GM21619 (cell line): ENCODE data around the gene NSUN4.
A peak's percentile ranks its signal among the peaks of the same experiment; 100 is the strongest.
"Not testable (repeated sequence)": the region's sequence is repeated elsewhere in the genome, so short reads cannot be mapped to it uniquely, and the experiment has no call there.

Experiments
- ATAC-seq: cut with Tn5 transposase; IDR thresholded peaks from one replicate; pipeline ENCODE4 v1.9.1; 2021; ENCODE audit not compliant: unreplicated experiment

The NSUN4 gene

DNA sequence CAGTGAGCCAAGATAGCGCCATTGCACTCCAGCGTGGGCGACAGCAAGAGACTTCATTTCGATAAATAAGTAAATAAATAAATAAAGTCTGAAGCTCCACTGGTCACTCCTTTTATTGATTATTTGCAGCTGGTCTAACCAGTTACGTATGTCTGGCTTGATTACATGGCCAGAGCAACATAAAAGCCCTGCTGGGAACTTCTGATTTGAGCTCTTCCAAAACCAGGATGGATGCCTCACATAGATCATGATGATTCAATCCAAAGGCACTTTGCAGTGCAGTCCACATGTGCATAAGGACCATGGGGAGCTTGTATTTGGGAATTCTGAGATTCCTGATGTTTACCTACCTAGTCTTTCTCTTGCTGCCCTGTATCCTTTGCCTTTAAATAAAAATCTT, 24.0 kb downstream of the NSUN4 start:
- no peak for ATAC-seq

DNA sequence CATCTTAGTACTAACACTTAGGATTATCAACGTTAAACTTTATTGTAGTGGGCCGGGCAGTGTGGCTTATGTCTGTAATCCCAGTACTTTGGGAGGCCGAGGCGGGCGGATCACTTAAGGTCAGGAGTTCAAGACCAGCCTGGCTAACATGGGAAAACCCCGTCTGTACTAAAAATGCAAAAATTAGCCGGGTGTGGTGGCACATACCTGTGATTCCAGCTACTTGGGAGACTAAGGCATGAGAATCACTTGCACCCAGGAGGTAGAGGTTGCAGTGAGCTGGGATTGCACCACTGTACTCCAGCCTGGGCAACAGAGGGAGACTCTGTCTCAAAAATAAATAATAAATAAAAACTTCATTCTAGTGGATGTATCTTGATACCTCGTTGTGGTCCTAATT, 25.2 kb downstream of the NSUN4 start:
- ATAC-seq = not testable (repeated sequence)

DNA sequence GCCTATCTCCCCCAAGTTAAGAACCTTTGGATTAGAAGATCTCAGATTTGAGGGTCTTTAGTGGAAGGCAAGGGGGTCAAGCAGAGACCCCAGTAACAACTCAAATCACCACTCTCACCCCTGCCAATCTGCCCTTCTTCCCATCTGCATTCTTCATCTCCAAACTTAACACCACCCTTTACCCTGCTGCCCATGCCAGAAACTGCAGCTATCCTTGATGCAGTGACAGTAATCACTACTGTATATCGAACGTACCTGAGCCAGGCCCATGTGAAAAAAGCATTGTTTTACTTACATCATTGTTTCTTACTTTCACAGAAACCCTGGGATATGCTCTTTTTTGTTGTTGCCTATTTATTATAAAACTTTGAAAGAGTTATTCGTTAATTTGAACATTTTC, 26.5 kb downstream of the NSUN4 start:
- no peak for ATAC-seq

DNA sequence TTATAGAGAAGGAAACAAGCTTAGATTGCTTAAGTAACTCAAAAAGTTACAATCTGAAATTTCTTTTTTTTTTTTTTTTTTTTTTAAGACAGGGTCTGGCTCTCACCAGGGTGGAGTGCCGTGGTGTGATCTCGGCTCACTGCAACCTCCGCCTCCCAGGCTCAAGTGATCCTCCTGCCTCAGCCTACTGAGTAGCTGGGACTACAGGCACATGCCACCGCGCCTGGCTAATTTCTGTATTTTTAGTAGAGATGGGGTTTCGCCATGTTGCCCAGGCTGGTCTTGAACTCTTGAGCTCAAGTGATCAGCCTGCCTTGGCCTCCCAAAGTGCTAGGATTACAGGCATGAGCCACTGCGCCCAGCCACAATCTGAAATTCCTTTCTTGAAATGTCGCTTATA, 27.1 kb downstream of the NSUN4 start:
- not testable (repeated sequence) for ATAC-seq

DNA sequence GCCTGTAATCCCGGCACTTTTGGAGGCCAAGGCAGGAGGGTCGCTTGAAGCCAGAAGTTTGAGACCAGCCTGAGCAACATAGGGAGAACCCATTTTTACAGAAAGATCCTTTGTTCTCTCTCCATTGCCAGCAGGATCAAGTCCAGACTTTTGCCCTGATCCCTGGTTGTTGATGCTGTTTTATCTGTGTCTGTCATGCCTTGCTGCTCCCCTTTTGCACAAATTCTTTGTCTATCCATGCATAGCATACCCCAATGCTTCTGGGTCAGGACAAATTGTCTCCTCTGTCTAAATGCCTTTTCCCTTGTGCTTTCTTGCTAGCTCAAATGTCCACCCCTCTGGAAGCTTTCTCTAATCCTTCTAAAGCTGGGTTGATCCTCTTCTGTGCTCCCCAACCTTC, 28.2 kb downstream of the NSUN4 start:
- no peak for ATAC-seq

DNA sequence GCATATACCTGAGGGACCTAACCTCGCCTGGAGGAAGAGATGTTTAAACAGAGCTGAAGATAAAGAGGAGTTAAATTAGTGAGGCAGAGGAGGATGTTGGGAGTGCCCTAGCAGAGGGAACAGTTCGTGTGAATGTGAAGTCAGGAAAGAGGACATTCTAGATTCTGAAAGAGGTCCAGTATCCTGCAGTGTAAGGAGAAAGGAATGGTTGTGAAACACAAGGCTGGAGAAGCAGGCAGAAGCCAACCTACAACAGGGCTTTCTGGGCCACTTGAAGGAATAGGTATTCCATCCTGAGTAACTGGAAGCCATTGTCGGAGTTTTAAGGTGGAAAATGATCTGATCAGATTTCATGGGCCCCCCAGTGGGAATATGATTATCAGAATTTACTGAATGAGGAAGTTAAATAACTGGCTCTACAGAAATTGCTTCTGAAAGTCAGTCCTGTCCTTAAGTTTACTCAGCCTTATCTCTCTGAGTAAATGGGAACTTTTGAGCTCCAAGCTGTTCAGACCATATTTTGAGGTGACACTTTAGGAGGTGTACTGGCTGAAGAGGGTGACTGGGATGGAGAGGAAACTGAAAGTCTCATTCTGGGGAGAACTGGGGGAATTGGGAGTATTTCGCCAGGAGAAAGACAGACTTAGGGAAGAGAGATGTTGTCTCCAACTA, 29.1 kb downstream of the NSUN4 start:
- no peak for ATAC-seq

DNA sequence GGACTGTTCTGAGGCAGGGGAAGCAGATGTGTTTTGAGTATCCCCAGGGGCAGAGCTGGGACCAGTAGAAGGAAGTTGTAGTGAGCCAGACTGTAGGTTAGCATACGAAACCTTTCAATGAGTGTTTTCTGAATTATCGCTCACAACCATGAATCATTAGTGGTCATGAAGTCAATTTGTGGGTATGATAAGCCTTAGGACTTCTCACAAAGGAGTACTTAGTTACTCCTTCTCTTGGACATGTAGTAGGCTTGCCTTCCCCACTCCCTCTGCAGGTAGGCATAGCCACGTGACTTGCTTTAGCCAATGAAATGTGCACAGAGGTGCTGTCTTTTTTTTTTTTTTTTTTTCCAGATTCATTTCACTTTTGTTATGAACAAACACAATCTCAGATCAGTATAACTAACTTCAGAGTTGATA, 29.6 kb downstream of the NSUN4 start:
- ATAC-seq = peak; percentile 47

DNA sequence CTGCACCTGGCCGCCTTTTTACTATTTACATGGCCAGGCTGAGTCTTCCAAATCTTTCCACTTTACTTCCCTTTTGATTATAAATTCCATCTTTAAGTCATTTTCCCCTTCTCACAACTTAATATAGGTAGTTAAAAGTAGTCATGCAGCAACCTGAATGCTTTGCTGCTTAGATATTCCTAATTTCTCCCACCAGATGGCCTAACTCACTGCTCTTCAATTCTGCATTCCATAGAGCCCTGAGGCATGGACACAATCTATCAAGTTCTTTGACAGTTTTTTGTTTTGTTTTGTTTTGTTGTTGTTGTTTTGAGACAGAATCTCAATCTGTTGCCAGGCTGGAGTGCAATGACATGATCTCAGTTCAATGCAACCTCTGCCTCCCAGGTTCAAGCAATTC, 31.8 kb downstream of the NSUN4 start:
- ATAC-seq = no peak

DNA sequence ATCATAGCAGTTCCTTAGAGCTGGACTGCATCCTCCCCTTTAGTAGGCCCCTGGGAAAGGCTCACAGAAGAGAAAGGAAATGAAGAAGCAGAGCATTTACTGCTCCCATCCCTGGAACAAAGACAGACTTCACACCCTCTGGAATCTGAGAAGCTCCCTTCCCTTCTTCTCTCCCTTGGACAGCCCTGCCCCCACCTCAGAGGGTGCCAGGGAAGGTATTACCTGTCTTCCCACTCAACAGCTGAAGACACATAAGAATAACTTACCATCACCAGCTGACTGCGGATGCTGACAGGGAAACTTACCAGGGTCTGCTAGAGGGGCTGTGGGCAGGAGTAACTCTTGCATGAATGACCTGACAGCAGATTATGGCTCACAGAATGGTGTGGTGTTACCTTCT, 39.4 kb downstream of the NSUN4 start:
- no peak for ATAC-seq

DNA sequence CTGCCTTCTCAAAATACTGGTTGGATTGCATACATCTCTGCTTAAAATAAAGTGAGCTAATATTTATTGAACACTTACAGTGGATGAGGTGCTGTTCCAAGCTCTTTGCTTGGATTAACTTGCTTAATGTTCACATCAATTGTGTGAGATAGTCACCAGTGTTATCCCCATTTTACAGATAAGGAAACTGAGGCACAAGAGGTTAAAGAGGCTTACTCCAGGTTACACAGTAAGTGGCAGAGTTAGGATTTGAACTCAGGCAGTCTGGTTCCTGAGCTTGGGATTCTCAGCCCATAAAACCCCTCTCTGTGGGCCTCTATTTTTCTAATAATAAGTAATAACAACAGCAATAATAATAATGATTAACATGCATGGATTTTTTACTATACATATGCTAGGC, 39.9 kb downstream of the NSUN4 start:
- ATAC-seq = no peak

DNA sequence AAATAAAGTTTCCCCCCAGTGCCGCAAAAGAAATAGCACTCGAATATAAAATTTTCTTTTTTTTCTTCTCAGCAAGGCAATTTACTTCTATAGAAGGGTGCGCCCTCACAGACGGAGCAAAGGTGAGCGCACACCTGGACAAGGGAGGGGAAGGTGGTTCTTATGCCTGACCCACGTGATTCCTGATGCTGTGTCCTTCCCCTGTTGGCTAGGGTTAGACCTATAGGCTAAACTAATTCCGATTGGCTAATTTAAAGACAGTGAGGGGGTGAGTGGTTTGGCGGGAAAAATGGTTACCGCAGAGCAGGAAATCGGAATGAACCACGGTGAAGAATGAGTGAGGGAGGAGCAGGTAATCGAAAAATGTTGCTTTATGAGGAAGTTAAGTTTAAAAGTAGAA, 52.9 kb downstream of the NSUN4 start:
- no peak for ATAC-seq

DNA sequence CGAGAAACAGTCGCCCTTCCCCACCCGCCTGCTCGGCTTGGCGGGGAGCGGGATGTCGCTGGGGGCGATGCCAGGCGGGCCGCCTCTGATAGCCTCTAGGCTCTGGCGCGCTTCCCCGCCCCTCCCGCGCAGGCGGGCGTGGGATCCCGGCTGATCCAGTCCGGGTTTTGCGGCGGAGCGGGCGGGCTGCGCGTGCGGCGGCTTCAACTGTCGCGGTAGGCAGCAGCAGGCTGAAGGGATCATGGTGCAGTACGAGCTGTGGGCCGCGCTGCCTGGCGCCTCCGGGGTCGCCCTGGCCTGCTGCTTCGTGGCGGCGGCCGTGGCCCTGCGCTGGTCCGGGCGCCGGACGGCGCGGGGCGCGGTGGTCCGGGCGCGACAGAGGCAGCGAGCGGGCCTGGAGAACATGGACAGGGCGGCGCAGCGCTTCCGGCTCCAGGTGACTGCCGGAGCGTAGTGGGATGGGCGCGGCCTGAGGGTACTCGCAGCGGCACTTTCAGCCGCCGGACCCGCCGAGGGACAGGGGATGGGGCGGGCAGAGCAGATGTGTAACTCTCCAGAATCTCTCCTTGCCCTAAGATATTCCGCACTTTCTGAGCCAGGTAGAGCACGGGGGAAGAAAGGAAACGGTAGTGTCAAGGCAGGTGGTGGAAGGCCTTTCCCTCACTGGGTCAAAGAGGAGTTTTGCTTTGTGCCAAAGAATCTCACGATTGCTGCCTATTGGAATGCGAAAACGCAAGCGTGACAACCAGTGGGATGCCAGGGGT, 53.7 kb downstream of the NSUN4 start, which contains the start of gene FAAH:
FAAH (plus strand) TSS at position 210 of the 764 bp plus-strand sequence; CDS start at position 242, 32 bp downstream.
- no peak for ATAC-seq

DNA sequence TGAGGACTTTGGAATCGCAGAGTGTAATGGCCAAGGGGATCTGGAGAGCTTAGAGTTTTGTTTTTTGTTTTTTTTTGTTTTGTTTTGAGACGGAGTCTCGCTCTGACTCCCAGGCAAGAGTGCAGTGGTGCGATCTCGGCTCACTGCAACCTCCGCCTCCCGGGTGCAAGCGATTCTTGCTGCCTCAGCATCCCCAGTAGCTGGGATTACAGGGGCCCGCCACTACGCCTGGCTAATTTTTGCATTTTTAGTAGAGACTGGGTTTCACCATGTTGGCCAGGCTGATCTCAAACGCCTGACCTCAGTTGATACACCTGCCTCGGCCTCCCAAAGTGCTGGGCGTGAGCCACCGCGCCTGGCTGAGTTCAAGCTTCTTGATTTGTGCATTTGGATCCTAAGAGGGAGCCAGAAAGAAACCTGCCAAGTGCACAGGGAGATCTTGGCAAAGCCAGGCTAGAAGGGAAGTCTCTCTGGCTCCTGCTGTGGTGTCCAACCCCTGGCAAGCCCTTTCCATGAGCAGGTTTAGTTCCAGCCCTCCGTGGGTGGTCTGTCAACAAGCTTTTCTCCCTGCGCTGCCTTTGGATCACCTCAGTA, 54.4 kb downstream of the NSUN4 start:
- no peak for ATAC-seq

DNA sequence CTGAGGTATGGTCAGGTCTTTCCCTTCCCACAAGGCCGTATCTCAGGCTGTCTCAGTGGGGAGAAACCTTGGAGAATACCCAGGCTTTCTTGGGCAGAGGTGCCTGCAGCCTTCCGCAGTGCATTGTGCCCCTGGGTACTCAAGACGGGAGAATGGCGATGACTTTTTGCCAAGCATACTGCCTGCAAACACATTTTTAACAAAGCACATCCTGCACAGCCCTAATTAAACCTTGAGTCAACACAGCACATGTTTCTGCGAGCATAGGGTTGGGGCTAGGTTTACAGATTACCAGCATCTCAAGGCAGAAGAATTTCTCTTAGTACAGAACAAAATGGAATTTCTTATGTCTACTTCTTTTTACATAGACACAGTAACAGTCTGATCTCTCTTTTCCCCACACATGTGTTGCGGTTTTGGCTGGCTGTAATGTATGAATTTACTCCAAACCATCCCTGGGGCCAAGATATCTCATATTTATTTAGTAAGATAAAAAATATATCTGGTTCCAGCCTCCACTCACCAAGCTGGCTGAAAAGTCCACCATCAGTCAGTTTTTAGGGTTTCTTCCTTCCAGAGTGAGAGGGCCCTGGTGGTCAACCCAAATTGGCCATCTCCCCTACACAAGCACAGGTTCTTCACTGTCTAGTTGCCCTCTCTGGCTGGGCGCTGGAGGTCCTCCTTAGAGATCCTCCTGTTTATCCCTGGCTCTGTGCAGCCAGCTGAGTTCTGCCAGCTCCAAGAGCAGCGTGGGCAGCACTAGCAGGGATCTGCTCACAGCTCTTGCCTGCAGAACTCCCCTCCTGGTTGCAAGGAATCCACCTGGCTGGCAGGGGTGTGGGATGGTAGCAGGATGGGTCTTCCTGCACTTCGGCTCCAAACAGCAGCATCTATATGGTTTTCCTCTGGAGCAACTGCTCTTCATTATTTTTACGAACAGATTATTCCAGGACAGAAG, 56.1 kb downstream of the NSUN4 start:
- ATAC-seq = no peak

DNA sequence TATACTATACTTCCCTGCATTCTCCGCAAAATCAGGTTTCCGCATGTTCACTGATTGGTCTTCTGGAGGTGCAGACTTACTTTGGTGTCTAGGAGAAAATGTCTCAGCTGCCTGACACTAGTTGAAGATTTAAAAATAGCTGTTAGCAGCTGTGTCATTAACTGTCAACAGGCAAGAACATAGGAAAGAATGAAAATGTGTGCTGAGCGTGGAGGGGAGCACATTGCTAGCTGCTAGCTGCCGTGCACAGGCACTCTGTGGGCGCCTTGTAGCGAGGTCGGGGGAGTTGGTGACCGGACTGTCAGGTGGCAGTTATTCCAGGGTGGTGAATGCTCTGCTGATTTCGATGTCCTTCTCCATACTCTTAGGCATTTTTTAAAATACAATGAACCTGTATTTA, 58.7 kb downstream of the NSUN4 start:
- no peak for ATAC-seq

DNA sequence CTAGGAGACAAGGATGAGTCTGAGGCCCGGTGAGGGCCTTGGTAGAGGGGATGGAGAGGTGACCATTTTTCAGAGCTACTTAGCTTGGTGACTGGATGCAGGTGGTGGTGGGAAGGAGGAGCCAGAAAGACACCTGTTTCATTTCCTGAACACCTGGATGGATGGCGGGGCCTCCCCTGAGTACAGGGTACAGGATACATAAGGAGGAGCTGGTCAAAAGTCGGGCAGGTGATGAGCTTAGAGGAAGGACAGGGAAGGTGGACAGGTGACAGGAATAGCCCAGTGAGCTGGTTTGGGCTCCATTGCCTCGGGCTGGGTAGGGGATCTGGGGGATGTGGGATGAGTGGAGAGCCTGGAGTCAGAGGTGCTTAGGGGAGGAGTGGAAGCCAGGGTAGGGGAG, 59.8 kb downstream of the NSUN4 start:
- ATAC-seq = no peak

DNA sequence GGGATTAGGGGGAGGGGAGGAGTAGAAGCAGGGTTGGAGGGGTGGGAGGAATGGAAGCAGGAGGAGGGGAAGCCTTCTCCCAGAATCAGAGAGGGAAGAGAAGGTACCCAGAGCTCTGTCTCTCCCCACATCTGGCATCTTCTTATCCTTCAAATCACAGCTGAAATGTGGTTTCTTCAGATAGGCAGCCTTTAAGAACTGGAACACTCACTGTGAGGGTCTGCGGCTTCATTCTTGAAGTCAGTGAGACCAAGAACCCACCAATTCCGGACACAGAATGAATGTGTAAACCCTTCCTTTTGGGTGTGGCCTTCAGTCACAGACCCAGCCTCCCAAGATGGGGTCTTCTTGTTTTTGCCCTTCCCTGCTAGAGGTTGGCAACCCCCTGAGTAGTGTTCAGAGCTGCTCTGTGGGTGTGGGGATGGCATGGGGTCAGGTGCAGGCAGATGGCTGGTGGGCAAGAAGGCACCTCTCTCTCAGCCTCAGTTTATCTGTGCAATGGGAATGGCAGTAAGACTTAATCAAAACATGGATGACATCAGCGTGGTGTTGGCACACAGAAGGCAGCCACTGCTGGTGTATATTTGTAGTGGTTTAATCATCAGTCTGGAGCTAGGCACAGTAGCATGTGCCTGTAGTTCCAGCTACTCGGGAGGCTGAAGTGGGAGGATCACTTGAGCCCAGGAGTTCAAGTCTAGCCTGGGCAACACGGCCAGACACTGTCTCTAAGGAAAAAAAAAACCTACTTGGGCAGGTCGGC, 60.7 kb downstream of the NSUN4 start:
- ATAC-seq = no peak

DNA sequence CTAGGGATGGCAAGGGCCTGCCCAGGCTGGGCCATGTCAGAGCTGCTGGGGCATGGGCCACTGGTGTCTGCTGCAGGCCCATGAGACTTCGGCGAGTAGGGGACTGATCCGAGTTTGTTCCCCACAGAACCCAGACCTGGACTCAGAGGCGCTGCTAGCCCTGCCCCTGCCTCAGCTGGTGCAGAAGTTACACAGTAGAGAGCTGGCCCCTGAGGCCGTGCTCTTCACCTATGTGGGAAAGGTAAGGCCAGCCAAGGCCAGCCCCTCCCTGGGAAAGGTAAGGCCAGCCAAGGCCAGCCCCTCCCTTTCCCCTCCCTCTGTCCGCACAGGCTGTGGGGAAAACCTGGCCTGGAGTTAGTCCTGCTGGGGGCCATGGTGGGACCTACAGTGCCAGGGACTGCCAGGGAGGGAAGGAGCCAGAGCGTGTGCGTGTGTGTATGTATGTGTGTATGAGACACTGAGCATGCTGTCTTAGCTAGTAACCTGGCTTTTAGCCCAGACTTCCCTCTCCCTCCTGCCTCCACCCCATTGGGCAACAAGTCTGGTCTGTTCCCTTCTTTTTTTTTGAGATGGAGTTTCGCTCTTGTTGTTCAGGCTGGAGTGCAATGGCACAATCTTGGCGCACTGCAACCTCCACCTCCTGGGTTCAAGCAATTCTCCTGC, 61.5 kb downstream of the NSUN4 start:
- no peak for ATAC-seq

DNA sequence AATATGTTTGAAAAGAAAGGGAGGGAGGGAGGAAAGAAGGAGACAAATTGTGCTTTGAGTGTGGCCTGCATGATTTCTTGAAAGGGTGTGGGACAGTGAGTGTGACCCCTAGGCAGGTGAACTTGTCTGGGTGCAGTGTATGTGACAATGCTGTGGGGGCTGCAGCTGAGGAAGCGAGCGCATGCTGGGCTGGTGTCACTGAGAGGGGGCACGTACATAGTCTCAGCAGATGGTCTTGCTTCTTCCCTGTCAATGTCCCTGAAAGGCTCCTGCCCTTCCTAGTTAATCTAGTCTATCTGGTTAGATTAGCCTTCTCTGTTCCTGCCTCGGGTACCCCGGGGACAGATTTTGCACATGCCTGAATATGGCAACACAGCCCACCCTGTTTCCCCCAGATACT, 63.3 kb downstream of the NSUN4 start:
- ATAC-seq = no peak
